Thymus (tissue), 11 donors: ENCODE measurements around the gene PPP3CA. TPM values are rescaled to one million over a fixed set of nuclear protein-coding genes. Genes with fewer than 3 reads are reported as not detected.

Experiments used
- DNase-seq, 9 donors: peaks; one replicate each; pipeline ENCODE4 v3.0.0-alpha.2; 2013; ENCODE audit warnings: low spot score in 9 of 9, low read depth in 6 of 9, missing footprints in 1 of 9
- H3K27ac ChIP-seq, 2 donors: one replicate each; pipeline ENCODE4 v1.5.1; 2013; ENCODE audit warnings: control low read depth in 1 of 2, low read depth in 1 of 2, low read length in 1 of 2, mild to moderate bottlenecking in 1 of 2, moderate library complexity in 1 of 2
- H3K27me3 ChIP-seq, 2 donors: one replicate each; pipeline ENCODE4 v1.5.1; 2013; ENCODE audit warnings: low read length in 1 of 2; ENCODE audit not compliant: control insufficient read depth in 2 of 2, insufficient read depth in 1 of 2
- H3K36me3 ChIP-seq, 2 donors: one replicate each; pipeline ENCODE4 v1.5.1; 2013; ENCODE audit warnings: low read length in 1 of 2, mild to moderate bottlenecking in 1 of 2, moderate library complexity in 1 of 2; ENCODE audit not compliant: control insufficient read depth in 2 of 2, insufficient read depth in 2 of 2
- H3K4me1 ChIP-seq, 2 donors: one replicate each; pipeline ENCODE4 v1.5.1; 2013; ENCODE audit warnings: low read length in 2 of 2; ENCODE audit not compliant: control insufficient read depth in 2 of 2, insufficient read depth in 2 of 2
- H3K4me3 ChIP-seq, 2 donors: one replicate each; pipeline ENCODE4 v1.5.1; 2013; ENCODE audit warnings: low read length in 2 of 2, control low read depth in 1 of 2, mild to moderate bottlenecking in 1 of 2
- H3K9me3 ChIP-seq, 2 donors: one replicate each; pipeline ENCODE4 v1.5.1; 2013; ENCODE audit warnings: low read length in 1 of 2, mild to moderate bottlenecking in 1 of 2; ENCODE audit not compliant: control insufficient read depth in 2 of 2, insufficient read depth in 1 of 2
- WGBS: extraction: QIAGEN DNeasy Blood & Tissue Kit; methylation state at CpG from one replicate; pipeline ENCODE4 v1.1.7; 2013; 5-methylcytosine and 5-hydroxymethylcytosine counted together
- polyA plus RNA-seq: library from polyadenylated mRNA; stranded (reverse); fragments of 200-250 nt; gene quantifications from one replicate; pipeline ENCODE4 v1.2.3, GENCODE V29; 2013
- total RNA-seq: library from RNA; stranded (reverse); fragments of 120-200 nt; gene quantifications from one replicate; pipeline ENCODE4 v1.2.4, GENCODE V29; 2013
- donor health status: healthy.

Gene PPP3CA
- total and polyA plus RNA-seq, 2 donors = 12.9 to 17.3 TPM

- Histone ChIP-seq H3K9me3 (no peaks in the 10 kb centered on the region), H3K4me1 (no peaks in the 10 kb centered on the region), H3K27ac (no peak overlapping the region), H3K36me3 (no peaks in the 10 kb centered on the region), H3K4me3 (no peak overlapping the region), H3K27me3 (no peaks in the 10 kb centered on the region)
- no peak for DNase-seq
- WGBS = 96% methylated on average over 2 of the region's 2 CpGs
Observed at GRCh38 chr4:101299021-101299420, 48.3 kb downstream of the PPP3CA start.

DNA sequence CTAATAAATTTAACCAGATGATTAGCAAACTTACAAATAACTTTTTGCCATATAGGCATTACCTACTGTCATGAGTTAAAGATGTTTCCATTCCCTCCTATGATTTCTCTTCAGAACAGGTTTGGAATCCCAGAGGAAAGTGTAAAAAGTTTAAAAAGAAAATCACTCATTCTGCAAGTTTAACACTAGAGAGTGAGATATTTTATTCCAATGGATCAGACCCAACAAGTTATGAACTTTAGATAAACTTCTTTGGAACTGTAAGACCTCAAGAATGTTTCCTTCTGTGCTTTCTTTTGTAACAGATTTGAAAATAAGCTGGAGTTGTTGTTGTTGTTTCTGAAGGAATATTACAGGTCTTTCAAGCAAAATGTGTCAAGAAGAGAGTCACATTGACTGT lies 51.6 kb downstream of the PPP3CA start:
- Histone ChIP-seq H3K27ac (no peak overlapping the region), H3K4me3 (no peak overlapping the region), H3K9me3 (no peaks in the 10 kb centered on the region), H3K27me3 (no peaks in the 10 kb centered on the region), H3K4me1 (no peaks in the 10 kb centered on the region), H3K36me3 (no peaks in the 10 kb centered on the region)
- no peak for DNase-seq

GRCh38 chr4:101294597-101294996 lies 52.7 kb downstream of the PPP3CA start:
- Histone ChIP-seq H3K36me3 (no peaks in the 10 kb centered on the region), H3K9me3 (no peaks in the 10 kb centered on the region), H3K4me1 (no peaks in the 10 kb centered on the region), H3K27me3 (no peaks in the 10 kb centered on the region), H3K27ac (no peak overlapping the region), H3K4me3 (no peak overlapping the region)
- no peak for DNase-seq
- WGBS = 94% methylated on average over 3 of the region's 3 CpGs

DNA sequence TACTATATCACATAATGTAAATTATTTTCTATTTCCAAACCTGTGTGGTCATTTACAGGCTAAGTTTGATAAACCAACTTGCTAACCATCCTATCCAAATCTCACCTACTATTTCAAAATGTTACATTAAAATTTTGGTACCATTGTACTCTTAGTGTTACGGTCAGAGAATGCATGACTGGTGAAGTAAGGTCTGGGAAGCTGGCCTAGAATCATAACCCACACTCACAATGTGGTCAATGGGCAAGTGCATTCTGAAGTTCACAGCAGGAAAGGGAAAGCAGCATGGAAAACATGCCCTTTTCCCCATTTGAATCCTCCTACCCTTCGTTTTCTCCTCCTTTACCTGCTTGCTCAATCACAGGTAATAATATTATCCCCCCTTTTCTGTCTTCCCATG lies 54.4 kb downstream of the PPP3CA start:
- no peaks in the 10 kb centered on the region for H3K36me3 ChIP-seq
- DNase-seq = no peak
- no peaks in the 10 kb centered on the region for H3K9me3 ChIP-seq
- no peak overlapping the region for H3K4me3 ChIP-seq
- WGBS = 98% methylated on average over 2 of the region's 2 CpGs
- no peaks in the 10 kb centered on the region for H3K27me3 ChIP-seq
- no peaks in the 10 kb centered on the region for H3K4me1 ChIP-seq
- no peak overlapping the region for H3K27ac ChIP-seq

- Histone ChIP-seq H3K9me3 (no peaks in the 10 kb centered on the region), H3K27me3 (no peaks in the 10 kb centered on the region), H3K4me1 (no peaks in the 10 kb centered on the region), H3K36me3 (no peaks in the 10 kb centered on the region), H3K4me3 (no peak overlapping the region), H3K27ac (no peak overlapping the region)
- WGBS = 96% methylated on average over 4 of the region's 4 CpGs
- no peak for DNase-seq
Observed at GRCh38 chr4:101292214-101292613, 55.1 kb downstream of the PPP3CA start.

- no peaks in the 10 kb centered on the region for H3K36me3 ChIP-seq
- H3K27ac ChIP-seq = no peak overlapping the region
- no peaks in the 10 kb centered on the region for H3K27me3 ChIP-seq
- H3K4me3 ChIP-seq = no peak overlapping the region
- no peak for DNase-seq
- 92% methylated on average over 1 of the region's 1 CpG for WGBS
- H3K9me3 ChIP-seq = no peaks in the 10 kb centered on the region
- H3K4me1 ChIP-seq = no peaks in the 10 kb centered on the region
Observed at GRCh38 chr4:101291198-101291597, 56.1 kb downstream of the PPP3CA start.

- Histone ChIP-seq H3K9me3 (no peaks in the 10 kb centered on the region), H3K4me1 (no peaks in the 10 kb centered on the region), H3K36me3 (no peaks in the 10 kb centered on the region), H3K27me3 (no peaks in the 10 kb centered on the region), H3K27ac (no peak overlapping the region), H3K4me3 (no peak overlapping the region)
- WGBS = 98% methylated on average over 3 of the region's 3 CpGs
- no peak for DNase-seq
Observed at GRCh38 chr4:101290654-101291053, 56.7 kb downstream of the PPP3CA start.

DNA sequence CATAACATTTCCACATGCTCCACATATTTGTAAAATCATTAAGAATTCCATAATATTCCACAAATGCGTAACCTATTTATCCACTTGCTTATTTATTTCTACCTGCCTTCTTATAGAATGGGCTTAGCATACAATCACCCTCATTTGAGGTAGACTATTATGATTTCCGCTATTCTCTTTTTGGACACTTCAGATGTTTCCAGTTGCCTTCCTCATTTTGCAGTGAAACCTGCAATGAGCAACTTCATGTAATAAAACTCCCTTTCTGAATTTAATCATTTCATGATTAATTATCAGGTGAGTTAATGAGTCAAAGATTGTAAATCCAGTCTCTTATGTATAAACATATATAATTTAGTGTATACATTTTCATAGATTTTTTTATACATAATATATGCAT lies 58.0 kb downstream of the PPP3CA start:
- 97% methylated on average over 2 of the region's 2 CpGs for WGBS
- DNase-seq = no peak
- Histone ChIP-seq H3K36me3 (no peaks in the 10 kb centered on the region), H3K4me3 (no peak overlapping the region), H3K27ac (no peak overlapping the region), H3K27me3 (no peaks in the 10 kb centered on the region), H3K4me1 (no peaks in the 10 kb centered on the region), H3K9me3 (no peaks in the 10 kb centered on the region)

GRCh38 chr4:101288365-101289145 lies 58.8 kb downstream of the PPP3CA start:
- no peaks in the 10 kb centered on the region for H3K36me3 ChIP-seq
- no peaks in the 10 kb centered on the region for H3K9me3 ChIP-seq
- H3K27ac ChIP-seq = no peak overlapping the region
- no peaks in the 10 kb centered on the region for H3K4me1 ChIP-seq
- H3K4me3 ChIP-seq = no peak overlapping the region
- WGBS = 55% methylated on average over 6 of the region's 6 CpGs
- DNase-seq = peak in 1 of 9 donors; percentile 14
- H3K27me3 ChIP-seq = no peaks in the 10 kb centered on the region
